Kidney tubule cell (primary cell): ENCODE data around the gene EML1.

Experiments
- DNase-seq: peaks from one replicate; pipeline ENCODE4 v3.0.0-alpha.2; 2018; ENCODE audit warnings: low spot score

EML1 gene

GRCh38 chr14:99779751-99780150 is 13.5 kb upstream of the EML1 start:
- peak; percentile 96 for DNase-seq

DNA sequence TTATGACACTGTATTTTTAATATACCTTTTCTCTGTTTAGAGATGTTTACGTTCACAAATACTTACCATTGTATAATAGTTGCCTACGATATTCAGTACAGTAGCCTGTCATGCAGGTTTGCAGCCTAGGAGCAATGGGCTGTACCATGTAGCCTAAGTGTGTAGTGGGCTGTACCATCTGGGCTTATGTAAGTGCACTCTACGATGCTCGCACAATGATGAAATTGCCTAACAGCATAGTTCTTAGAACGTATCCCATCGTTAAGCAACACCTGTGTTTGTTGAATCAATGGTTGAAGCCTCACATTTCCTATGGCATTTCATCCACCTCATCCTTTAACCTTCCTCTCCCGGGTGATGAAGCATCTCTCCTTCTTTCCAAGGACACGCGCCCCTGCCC is 12.5 kb upstream of the EML1 start:
- DNase-seq: no peak

- DNase-seq: no peak
Observed at GRCh38 chr14:99781091-99781490, 12.1 kb upstream of the EML1 start.

DNA sequence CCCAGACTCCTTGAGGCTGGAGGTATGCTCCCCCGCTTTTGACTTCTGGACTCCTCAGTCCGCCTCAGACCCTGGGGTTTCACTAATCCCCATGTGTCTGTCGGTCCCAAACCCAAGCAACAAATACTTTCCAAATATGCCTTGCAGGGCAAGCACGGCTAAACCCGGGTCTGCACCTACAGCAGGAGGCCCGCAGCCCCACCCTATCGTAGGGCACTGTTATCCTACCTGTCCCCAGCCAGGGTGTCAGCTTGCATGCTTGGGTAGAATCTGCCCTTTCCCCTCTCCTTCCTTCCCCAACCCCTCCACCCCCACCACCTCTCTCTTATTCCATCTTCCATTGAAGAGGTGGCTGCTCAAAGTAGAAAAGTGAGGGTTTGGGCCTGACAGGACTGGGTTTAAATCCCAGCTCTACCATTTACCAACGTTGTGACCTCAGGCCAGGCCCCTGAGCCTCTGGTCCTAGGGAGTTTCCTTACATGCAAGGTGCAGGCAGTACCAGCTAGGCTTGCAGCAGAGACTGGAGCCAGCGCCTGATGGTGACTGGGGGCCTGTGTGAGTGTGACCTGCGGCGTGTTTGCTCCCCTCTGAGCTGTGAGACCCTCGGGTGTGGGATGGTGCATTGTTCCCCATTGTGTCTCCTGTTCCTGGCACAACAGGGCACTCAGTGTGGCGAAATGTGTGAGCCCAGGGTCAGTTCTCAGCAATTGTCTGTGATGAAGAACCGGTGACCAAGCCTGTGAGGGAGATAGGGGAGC is 11.2 kb upstream of the EML1 start:
- no peak for DNase-seq

- no peak for DNase-seq
Observed at GRCh38 chr14:99784508-99784907, 8.7 kb upstream of the EML1 start.

- no peak for DNase-seq
Observed at GRCh38 chr14:99785426-99785825, 7.8 kb upstream of the EML1 start.

GRCh38 chr14:99786511-99786989 is 6.7 kb upstream of the EML1 start:
- no peak for DNase-seq

GRCh38 chr14:99788713-99789112 is 4.5 kb upstream of the EML1 start:
- no peak for DNase-seq

GRCh38 chr14:99789581-99789980 is 3.6 kb upstream of the EML1 start:
- no peak for DNase-seq

DNA sequence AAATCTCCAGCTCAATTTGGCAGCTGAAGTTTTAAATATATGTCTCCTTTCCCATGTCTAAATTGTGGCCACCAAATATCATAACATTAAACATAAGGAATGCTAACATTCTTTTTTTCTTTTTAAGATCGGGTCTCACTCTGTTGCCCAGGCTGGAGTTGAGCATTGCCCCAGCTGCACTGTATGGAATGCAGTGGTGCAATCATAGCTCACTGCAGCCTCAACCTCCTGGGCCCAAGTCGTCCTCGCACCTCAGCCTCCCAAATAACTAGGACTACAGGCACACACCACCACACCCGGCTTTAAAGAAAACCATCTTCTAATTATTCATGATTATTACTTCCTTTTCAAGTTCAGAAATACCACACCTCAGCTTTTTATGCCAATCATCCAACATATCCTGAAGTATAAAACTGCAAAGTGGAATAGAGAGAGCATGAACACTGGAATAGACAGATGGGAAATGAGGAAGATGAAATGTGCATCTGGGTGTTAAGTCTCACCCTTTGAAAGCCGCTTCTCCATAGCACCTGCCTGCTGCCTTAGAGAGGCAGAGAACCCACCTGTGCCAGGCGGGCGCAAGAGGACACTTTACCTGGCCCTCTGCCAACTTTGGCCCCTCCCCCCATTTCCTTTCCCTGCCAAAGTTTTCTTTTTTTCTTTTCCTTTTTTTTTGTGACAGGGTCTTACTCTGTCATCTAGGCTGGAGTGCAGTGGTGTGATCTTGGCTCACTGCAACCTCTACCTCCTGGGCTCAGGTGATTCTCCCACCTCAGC is 2.8 kb upstream of the EML1 start:
- DNase-seq: no peak

GRCh38 chr14:99790978-99791376 is 2.2 kb upstream of the EML1 start:
- no peak for DNase-seq

- no peak for DNase-seq
Observed at GRCh38 chr14:99791476-99792209, 1.6 kb upstream of the EML1 start.

- DNase-seq: no peak
Observed at GRCh38 chr14:99792210-99792535, 1.0 kb upstream of the EML1 start.

DNA sequence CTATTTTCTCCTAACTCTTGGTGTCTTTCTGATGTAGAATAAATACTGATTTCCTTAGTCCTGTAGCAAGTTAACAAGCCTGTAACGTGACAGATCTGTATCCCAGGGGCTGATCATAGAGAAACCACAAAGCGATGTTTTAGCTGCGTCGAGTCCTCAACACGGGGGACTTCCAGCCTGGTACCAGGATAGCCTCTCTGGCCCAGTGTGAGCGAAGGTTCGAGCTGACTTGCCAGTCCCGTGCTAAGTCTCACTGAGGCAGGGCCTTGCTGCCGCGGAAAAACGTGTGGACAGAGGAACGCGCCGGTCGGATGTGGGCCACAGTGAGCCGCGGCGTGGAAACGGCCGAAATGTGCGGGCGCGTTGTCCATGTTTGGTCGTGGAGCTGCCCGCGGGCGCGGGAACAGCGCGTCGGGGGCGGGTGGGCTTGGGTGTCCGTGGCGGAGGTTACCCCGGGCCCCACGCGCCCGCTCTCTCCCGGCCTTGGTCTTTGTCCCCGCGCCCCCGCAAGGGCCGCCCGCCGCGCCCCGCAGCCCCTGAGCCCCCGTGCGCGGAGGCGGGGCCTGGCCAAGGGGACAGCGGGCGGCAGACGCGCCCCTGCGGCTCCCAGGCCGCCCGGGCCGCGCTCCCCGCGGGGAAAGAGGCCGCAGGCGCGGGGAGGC is 531 bp upstream of the EML1 start:
- DNase-seq: no peak

DNA sequence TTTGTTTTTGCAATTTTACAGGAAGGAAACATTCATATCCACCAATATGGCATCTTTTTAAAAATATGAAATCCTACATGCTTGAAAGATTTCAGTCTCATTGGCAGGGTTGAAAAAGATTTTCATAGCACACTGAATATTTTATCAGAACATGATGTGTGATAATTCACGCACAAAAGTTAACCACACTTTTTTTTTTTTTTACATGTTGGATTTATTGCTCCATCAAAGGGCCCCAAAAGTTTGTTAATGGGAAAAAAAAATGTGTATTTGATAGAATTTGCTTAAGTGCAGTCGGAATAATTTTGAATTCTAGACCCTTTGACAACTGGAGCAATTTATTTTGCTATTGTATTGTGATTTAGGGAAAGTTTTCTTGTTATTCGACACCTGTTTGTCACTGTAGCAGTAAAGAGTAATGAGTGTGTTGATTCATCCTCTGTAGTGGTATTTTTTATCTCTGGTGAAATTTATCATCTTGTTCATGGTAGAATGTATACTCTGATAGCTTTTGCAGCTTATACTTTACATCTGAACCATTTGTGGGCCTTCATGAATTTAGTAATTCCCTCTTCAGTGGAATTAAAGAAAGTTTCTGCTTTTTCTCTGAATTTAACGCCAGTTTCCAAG is 1.1 kb downstream of the EML1 start:
- DNase-seq: no peak

DNA sequence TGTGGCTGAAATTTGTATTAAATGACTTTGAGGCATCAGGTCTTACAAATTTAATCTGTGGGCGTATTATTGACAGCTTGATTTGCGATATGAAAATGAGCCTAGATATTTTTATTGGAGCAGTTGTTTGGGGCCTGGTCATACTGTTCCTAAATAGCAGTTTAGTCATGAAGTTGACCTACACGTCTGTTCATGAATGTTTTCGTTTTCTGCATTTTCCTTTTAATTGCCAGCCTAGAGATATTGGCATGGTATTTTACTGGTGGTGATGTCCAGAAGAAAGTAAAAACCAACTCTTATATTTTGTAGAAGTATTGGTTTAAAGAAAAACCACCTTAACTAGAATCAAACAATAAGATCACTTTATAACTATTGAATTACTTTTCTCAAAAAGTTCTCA is 1.8 kb downstream of the EML1 start:
- no peak for DNase-seq

DNA sequence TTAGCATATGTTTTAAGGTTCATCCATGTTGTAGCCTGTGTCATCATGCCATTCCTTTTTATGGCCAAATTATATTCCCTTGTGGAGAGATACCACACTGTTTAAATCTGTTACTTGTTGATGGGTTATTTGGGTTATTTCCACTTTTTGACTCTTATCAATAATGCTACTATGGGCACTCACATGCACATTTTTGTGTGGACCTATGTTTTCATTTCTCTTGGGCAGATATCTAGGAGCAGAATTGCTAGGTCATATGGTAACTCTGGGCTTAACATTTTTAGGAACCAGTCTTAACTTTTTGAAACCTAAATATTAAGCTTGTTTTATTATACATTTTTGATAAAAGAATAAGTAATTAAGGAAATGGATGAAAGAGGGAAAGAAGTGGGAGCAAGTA is 4.0 kb downstream of the EML1 start:
- DNase-seq: no peak

GRCh38 chr14:99800781-99801180 is 7.6 kb downstream of the EML1 start:
- DNase-seq: no peak

DNA sequence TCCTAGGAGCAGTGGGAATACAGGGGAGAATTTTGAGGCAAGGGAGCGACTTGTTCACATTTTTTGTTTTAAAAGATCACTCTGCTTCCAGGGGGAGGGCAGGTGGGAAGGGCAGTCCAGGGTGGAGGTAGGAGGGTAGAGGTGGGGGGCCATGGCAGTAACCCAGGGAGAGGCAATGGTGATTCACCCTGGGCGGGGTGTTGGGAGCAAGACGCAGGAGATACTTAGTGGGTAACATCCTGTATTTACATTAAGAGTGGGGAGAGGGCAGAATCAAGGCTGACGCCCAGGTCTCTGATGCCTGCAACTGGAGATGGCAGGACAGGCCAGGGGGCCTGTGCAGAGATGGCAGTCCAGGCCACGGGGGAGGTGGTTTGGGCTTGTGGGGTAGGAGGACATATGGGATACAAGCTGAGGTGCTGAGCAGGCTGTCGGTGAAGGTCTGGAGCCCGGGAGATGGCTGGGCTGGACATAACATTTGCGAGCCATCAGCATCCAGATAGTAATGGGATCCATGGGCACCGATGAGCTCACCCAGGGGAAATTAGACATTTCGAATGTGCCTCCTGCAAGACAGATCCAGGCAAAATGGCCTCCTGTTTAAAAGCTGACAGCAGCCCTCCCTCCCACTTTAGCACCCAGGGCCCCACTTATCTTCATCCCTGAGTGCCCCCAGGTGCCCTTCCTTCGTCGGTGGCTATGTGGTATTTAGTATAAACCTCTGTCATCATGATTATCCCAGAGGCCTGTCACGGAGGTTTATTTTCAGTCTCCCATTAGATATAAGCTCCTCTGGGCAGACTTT is 9.3 kb downstream of the EML1 start:
- DNase-seq: no peak

DNA sequence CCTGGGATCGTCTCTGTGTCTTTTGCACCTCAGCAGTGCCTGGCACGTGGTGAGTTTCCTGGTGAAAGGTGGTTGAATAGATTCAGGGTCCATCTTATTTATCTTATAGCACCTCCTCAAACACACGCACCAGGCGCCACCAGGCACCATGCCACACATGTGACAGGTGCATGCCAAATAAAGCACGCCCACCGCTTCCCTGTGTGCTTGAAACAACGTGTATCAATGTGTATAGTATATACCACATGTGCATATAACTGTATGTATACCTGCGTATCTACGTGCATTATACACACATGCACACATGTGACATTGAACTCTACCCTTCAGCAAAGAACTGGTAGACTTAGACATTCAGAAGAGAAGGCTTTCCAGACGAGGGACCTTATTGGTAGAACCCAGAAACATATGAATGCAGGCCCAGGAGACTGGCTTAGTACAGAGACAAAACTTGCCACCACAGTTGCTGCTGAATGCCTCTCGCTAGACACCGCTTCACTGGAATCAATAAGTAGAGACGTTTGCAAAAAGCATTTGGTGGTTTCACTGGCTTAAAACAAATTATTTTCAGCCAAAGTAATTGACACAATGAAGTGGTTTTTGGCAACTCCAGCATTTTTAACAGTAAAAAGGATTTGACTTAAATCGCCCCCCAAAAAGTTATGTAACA is 10.0 kb downstream of the EML1 start:
- DNase-seq: no peak

GRCh38 chr14:99803803-99804202 is 10.6 kb downstream of the EML1 start:
- no peak for DNase-seq
